ENCODE measurements around the gene MRPL18.

DNA sequence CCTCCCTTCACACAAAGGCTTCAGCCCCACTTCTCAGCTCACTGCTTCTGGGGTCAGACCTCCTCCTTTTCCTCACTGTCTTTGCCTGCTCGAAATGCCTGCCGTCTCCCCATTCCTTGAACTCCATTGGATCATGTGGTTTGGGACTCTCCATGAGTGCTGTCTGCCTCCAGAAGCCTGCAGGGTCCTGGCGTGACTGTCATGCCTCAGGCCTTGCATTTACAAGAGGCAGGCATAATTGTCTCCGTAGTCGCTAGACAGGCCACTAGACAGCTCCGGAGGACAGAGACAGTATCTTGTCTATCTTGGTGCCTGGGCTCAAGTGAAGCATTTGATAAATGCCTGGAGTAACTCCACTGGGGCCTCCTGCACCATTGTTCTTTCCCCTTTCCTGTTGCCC lies 25.1 kb downstream of the MRPL18 start:
- TF ChIP-seq POLR2AphosphoS5 (IDR thresholded peaks at IDR 0.05; ENCODE audit: low read depth) (no peak), CTCF (IDR thresholded peaks at IDR 0.05; ENCODE audit: insufficient read depth, low read length) (no peak), REST (IDR thresholded peaks at IDR 0.05; ENCODE audit: insufficient replicate concordance, low read depth) (no peak), GABPA (IDR thresholded peaks at IDR 0.05; ENCODE audit: low read depth) (no peak), SPI1 (IDR thresholded peaks at IDR 0.05; ENCODE audit: borderline replicate concordance, low read depth) (no peak)
